Measurements from ENCODE around the gene PALD1.

- TF ChIP-seq POLR2AphosphoS5 (IDR thresholded peaks at IDR 0.05; ENCODE audit: low read depth, low read length) = no peak
- no peak for TF ChIP-seq POLR2A (IDR thresholded peaks at IDR 0.05; ENCODE audit: low read depth, low read length)
- TF ChIP-seq TAF1 (IDR thresholded peaks at IDR 0.05; ENCODE audit: borderline replicate concordance, low read depth, low read length) = no peak
These were observed 1.8 kb downstream of the PALD1 start for GRCh38 chr10:70480239-70480861.

Data from GM12892 (cell line).